Heart left ventricle (tissue), 16 donors: ENCODE results near the gene CCDC154. TPM values are rescaled to one million over a fixed set of nuclear protein-coding genes. Genes with fewer than 3 reads are reported as not detected.

Experiments
- ATAC-seq, 4 donors: fragments of 200-7000 bp; cut with Tn5 transposase; one replicate each; pipeline ENCODE4 v1.9.1; 2020 to 2022; ENCODE audit warnings: moderate library complexity in 4 of 4, mild to moderate bottlenecking in 3 of 4, moderate number of reproducible peaks in 1 of 4
- DNase-seq, 5 donors: peaks; one replicate each; pipeline ENCODE4 v3.0.0-alpha.2; 2020
- H3K27ac ChIP-seq, 12 donors: fragments of 200-600 bp; sonication (generic) in 4 of 12; one replicate each; pipeline versions ENCODE4 v1.5.0 to v1.8.0; 2016 to 2022; ENCODE audit warnings: mild to moderate bottlenecking in 2 of 12
- H3K27me3 ChIP-seq, 9 donors: fragments of 200-600 bp; sonication (generic) in 2 of 9; one replicate each; pipeline versions ENCODE4 v1.5.1 to v1.8.0; 2016 to 2022; ENCODE audit warnings: mild to moderate bottlenecking in 3 of 9
- H3K36me3 ChIP-seq, 9 donors: fragments of 200-600 bp; sonication (generic) in 2 of 9; one replicate each; pipeline versions ENCODE4 v1.5.0 to v1.8.0; 2018 to 2022; ENCODE audit warnings: mild to moderate bottlenecking in 2 of 9
- H3K4me1 ChIP-seq, 12 donors: fragments of 200-600 bp; sonication (generic) in 4 of 12; one replicate each; pipeline versions ENCODE4 v1.5.0 to v1.8.0; 2016 to 2022; ENCODE audit warnings: mild to moderate bottlenecking in 3 of 12
- H3K4me3 ChIP-seq, 12 donors: fragments of 200-600 bp; sonication (generic) in 4 of 12; one replicate each; pipeline versions ENCODE4 v1.5.0 to v1.8.0; 2017 to 2022; ENCODE audit warnings: mild to moderate bottlenecking in 9 of 12, moderate library complexity in 4 of 12
- H3K9me3 ChIP-seq, 12 donors: fragments of 200-600 bp; sonication (generic) in 4 of 12; one replicate each; pipeline versions ENCODE4 v1.5.0 to v1.8.0; 2016 to 2022; ENCODE audit warnings: mild to moderate bottlenecking in 1 of 12
- POLR2A ChIP-seq, 2 donors: fragments of 450-650 bp; IDR thresholded peaks; one replicate each; pipeline ENCODE4 v1.6.1; 2017; ENCODE audit warnings: antibody characterized with exemption in 2 of 2, mild to moderate bottlenecking in 2 of 2, moderate library complexity in 2 of 2
- WGBS, 4 donors: extraction: QIAGEN DNeasy Blood & Tissue Kit in 2 of 4; methylation state at CpG; one replicate each; pipeline versions ENCODE4 v1.1.5 to v1.1.7; 2013 to 2018; 5-methylcytosine and 5-hydroxymethylcytosine counted together
- intact Hi-C, 10 donors: fragments of 100-400 bp; cut with DNase I; formaldehyde crosslinking; loops; one replicate each; pipeline versions ENCODE4 v1.11.1 to v1.14.2; 2022
- long read RNA-seq, 3 donors: library from polyadenylated mRNA; unstranded; transcript quantifications; one replicate each; pipeline ENCODE4 v2.0.0, GENCODE V29; 2020 to 2021
- polyA plus RNA-seq, 2 donors: library from polyadenylated mRNA; stranded (reverse); fragments of 200-250 nt; gene quantifications; one replicate each; pipeline ENCODE4 v1.2.3, GENCODE V29; 2013
- total RNA-seq, 9 donors: library from RNA; depleted of rRNA in 2 of 9; stranded (reverse); fragments of >200 nt in 2 of 9; fragmentation: NEBNext Ultra II Directional in 3 of 9; extraction: Animal tissue kit (Norgen Biotek cat#: 25700) in 3 of 9; gene quantifications; one replicate each; pipeline versions ENCODE4 v1.1.0 to v1.2.4, GENCODE V29; 2016 to 2023
- TF ChIP-seq, protein P1 (sequence below), 12 donors: fragments of 200-600 bp; sonication (generic) in 4 of 12; IDR thresholded peaks; one replicate each; pipeline versions ENCODE4 v1.5.0 to v1.8.0; 2018 to 2022; ENCODE audit warnings: antibody characterized with exemption in 12 of 12, mild to moderate bottlenecking in 5 of 12
- donor health status: ischemic (EF 13 %, LVEDD 7.1; RV severe dilation, severe dysfunction).
- donor health status: healthy with polysubstance abuse.
- donor health status: DM: no; HTN: yes; CAD: no.
- donor health status: DM: no; HTN: no; CAD: no.
- donor health status: ischemic (EF 25% LVEDD 6.9; RV normal size, moderate dysfunction).
- donor health status: ischemic (EF 25% LVEDD 5.7; RV mildly dilated, moderate dysfunction).
- donor health status: healthy.
- donor health status: DM: yes; HTN: yes; CAD: no.
- donor health status: ischemic (EF 35%, LVEDD 5.7; RV mildly dilated, moderate dysfunction).
- donor health status: nonischemic (EF 11% LVEDD 7.7; RV severe dilation, severe dysfunction).
- donor health status: DM: yes; HTN: yes; CAD: no.
- donor health status: PGD.
- donor health status: ischemic (EF 29% LVEDD 5.4; RV normal size, mild dysfunction).
- donor health status: nonischemic (EF 23%, LVEDD 6.1; RV moderate dilation, normal function).

CCDC154 gene, protein sequence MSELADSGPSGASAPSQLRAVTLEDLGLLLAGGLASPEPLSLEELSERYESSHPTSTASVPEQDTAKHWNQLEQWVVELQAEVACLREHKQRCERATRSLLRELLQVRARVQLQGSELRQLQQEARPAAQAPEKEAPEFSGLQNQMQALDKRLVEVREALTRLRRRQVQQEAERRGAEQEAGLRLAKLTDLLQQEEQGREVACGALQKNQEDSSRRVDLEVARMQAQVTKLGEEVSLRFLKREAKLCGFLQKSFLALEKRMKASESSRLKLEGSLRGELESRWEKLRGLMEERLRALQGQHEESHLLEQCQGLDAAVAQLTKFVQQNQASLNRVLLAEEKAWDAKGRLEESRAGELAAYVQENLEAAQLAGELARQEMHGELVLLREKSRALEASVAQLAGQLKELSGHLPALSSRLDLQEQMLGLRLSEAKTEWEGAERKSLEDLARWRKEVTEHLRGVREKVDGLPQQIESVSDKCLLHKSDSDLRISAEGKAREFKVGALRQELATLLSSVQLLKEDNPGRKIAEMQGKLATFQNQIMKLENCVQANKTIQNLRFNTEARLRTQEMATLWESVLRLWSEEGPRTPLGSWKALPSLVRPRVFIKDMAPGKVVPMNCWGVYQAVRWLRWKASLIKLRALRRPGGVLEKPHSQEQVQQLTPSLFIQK
- total RNA-seq (1 to 10 TPM in 2 of 9 donors, under 1 TPM in 5, not detected in 2; 0.31 to 1.5 (median 0.92) TPM), polyA plus RNA-seq (under 1 TPM; 0.14 to 0.65 TPM)
- long read RNA-seq, donor 1, result 0 reads
- long read RNA-seq, donor 2, partial matches to known transcripts, result 1 of 1 reads
- long read RNA-seq, donor 2, other reads (novel, unspliced or antisense), result 0 of 1 reads
- long read RNA-seq, donor 3, result 0 reads

DNA sequence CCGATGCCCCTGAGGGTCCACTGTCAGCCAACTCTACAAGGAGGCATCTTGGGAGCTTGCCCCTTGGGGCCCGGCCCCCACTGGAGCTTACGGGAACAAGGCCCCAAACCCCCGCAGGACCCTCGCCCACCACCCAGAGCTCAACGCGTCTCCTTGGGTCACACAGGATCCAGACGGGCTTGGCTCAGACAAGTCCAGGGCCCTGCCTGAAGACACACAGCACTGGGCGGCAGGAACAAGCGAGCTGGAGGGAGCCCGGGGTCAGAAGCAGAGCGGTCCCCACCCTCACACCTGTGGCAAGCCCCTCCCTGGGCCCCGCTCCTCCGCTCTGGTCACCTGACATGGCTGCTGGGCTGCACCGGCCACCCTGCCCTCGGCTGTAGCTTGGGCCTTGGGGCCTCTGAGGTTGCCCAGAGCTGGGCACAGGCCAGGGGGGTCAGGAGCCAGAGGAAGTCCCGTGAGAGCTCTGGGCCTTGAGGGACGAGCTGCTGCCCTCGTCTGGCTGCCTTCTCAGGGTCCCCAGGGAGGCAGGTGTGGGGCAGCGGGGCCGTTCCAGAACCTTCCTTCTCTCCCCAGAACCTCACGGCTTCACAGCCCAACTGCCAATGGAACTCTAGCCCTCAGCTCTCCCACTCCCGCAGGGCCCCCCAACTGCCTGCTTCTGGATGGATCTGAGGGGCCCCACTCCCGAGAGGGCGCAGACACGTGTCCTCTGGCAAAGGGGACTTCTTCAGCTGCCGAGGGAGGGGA is at the start of gene CCDC154:
CCDC154 (minus strand) TSS at position 577 of the 750 bp plus-strand sequence; CDS start at position 343, 234 bp downstream.
- WGBS, 4 donors, result 71 to 84% (median 77%) methylated on average over 19 to 27 of the region's 27 CpGs
- H3K4me3 ChIP-seq, result no peak within 1 kb of the TSS
- intact Hi-C loops, result no loop called here
- no peak within 1 kb of the TSS for H3K27ac ChIP-seq
- DNase-seq (no peak), ATAC-seq (peak in 1 of 4 donors; percentile 17)
- H3K36me3 ChIP-seq, result peaks cover 0 to 40% (median 27%) of the 10 kb centered on the region in 9 donors
- H3K27me3 ChIP-seq, result no peaks in the 10 kb centered on the region
- no peaks in the 10 kb centered on the region for H3K9me3 ChIP-seq
- H3K4me1 ChIP-seq, result no peaks in the 10 kb centered on the region
- TF ChIP-seq, protein P1, sequence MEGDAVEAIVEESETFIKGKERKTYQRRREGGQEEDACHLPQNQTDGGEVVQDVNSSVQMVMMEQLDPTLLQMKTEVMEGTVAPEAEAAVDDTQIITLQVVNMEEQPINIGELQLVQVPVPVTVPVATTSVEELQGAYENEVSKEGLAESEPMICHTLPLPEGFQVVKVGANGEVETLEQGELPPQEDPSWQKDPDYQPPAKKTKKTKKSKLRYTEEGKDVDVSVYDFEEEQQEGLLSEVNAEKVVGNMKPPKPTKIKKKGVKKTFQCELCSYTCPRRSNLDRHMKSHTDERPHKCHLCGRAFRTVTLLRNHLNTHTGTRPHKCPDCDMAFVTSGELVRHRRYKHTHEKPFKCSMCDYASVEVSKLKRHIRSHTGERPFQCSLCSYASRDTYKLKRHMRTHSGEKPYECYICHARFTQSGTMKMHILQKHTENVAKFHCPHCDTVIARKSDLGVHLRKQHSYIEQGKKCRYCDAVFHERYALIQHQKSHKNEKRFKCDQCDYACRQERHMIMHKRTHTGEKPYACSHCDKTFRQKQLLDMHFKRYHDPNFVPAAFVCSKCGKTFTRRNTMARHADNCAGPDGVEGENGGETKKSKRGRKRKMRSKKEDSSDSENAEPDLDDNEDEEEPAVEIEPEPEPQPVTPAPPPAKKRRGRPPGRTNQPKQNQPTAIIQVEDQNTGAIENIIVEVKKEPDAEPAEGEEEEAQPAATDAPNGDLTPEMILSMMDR (IDR thresholded peaks at IDR 0.05), result no peak
- TF ChIP-seq POLR2A (IDR thresholded peaks at IDR 0.05), result no peak

DNA sequence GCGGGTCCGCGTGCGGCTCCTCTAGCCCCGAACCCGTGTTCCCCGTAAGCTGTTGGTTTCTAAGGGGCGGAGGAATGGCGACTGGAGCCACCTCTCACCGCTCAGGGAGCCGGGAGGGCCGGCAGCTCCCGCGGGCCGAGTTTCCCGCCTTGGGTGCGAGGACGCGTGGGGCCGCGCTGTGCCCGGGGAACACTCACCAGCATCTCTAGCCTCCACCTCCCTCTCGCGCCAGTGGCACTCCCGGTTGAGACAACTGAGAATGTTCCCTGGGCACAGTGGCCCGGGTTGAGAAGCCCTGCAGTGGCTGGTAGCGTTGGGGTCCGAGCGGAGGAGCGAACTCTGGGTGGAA is 49.4 kb upstream of the CCDC154 start:
- no peaks in the 10 kb centered on the region for H3K27me3 ChIP-seq
- ATAC-seq, result peak in 1 of 4 donors; percentile 11
- intact Hi-C loops, result loop anchor here in 9 of 10 donors (1.0 to 10.0 kb wide), 15 partner anchors 19 to 213 kb away; partner anchors contain the start of genes CRAMP1 (in 7 of the 9), IFT140 (in 7 of the 9), TMEM204 (in 2 of the 9) and CLCN7 (in 1 of the 9)

DNA sequence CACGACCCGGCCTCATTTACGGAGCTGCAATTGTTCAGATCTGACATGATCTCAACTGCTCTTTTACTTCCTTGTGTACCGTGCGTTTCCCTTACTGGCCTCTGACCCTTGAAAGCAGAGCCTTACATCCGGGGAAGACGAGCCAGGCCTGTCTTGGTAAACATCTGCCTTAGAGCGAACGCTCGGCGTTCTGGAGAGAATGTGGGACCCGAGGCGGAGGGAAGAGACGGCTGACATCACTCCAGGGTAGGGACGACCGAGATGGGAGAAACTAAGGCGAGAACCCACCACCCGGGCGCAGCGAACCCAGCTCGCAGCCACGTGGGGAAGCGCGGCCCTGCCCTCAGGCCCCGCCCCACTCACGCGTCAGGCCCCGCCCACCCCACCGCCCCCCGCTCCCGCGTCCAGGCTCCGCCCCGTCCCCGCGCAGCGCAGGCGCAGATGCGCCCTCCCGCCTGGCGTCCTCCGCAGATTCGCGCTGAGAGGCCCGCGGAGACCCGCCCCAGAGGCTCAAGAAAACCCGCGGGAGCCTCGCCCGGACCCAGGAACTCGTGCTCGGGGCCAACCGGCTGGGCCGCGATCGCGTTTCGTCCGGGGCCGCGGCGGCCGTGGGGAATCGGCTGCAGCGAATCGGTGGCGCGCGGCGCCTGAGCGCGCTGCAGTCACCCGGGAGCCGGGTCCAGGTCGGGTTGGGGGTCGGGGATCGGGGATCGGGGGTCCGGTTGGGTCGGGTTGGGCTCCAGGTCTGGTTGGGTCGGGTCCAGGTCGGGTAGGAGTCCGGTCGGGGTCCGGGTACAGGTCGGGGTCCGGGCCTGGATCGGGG is 48.8 kb upstream of the CCDC154 start, which contains the start of gene TELO2:
TELO2 (plus strand) TSS at position 438 of the 823 bp plus-strand sequence. CDS start 922 bp downstream, outside the sequence.
- DNase-seq (peak; percentile 80 to 93 (median 85)), ATAC-seq (peak; percentile 69 to 93 (median 90))
- peak within 1 kb of the TSS; percentile 59 to 92 (median 76) for H3K4me3 ChIP-seq
- H3K4me1 ChIP-seq, result peaks cover 0 to 31% (median 24%) of the 10 kb centered on the region in 12 donors
- H3K27me3 ChIP-seq, result no peaks in the 10 kb centered on the region
- WGBS, 4 donors, result 1 to 7% (median 1%) methylated on average over 16 to 89 of the region's 89 CpGs
- peak in 1 of 2 donors; percentile 20 for TF ChIP-seq POLR2A (IDR thresholded peaks at IDR 0.05)
- TF ChIP-seq, protein P1 (IDR thresholded peaks at IDR 0.05), result no peak
- intact Hi-C loops, result loop anchor here in 9 of 10 donors (1.0 to 10.0 kb wide), 14 partner anchors 18 to 182 kb away; partner anchors contain the start of genes CRAMP1 (in 7 of the 9), IFT140 (in 7 of the 9), TMEM204 (in 2 of the 9) and CLCN7 (in 1 of the 9)
- H3K27ac ChIP-seq, result peak within 1 kb of the TSS; percentile 75 to 98 (median 88)
- no peaks in the 10 kb centered on the region for H3K9me3 ChIP-seq
- peaks cover 0 to 39% (median 31%) of the 10 kb centered on the region in 9 donors for H3K36me3 ChIP-seq

More for the DNA sequence above, 49.4 kb upstream of the CCDC154 start:
- DNase-seq, result peak in 1 of 5 donors; percentile 60
- peak overlapping the region; percentile 37 to 98 (median 88) for H3K27ac ChIP-seq
- H3K36me3 ChIP-seq, result peaks cover 0 to 43% (median 36%) of the 10 kb centered on the region in 9 donors
- no peaks in the 10 kb centered on the region for H3K9me3 ChIP-seq
- H3K4me1 ChIP-seq, result peaks cover 0 to 31% (median 24%) of the 10 kb centered on the region in 12 donors
- peak overlapping the region; percentile 59 to 92 (median 76) for H3K4me3 ChIP-seq
- TF ChIP-seq POLR2A (IDR thresholded peaks at IDR 0.05), result no peak
- TF ChIP-seq, protein P1 (IDR thresholded peaks at IDR 0.05), result no peak
- 0 to 1% (median 1%) methylated on average over 15 to 30 of the region's 30 CpGs for WGBS, 4 donors
